HG03066 (cell line): ENCODE results near the gene ACOXL.

Source experiments
- ATAC-seq: cut with Tn5 transposase; IDR thresholded peaks from one replicate; pipeline ENCODE4 v1.9.1; 2021; ENCODE audit warnings: low read depth; ENCODE audit not compliant: unreplicated experiment

The ACOXL gene

GRCh38 chr2:110790907-110791306 lies 58.5 kb downstream of the ACOXL start:
- ATAC-seq: no peak

GRCh38 chr2:110791435-110791834 lies 59.1 kb downstream of the ACOXL start:
- no peak for ATAC-seq

- ATAC-seq: no peak
These were observed 60.7 kb downstream of the ACOXL start for GRCh38 chr2:110793034-110793433.

GRCh38 chr2:110794390-110794789 lies 62.0 kb downstream of the ACOXL start:
- no peak for ATAC-seq

- ATAC-seq: no peak
These were observed 62.6 kb downstream of the ACOXL start for GRCh38 chr2:110794951-110795350.

- no peak for ATAC-seq
These were observed 64.4 kb downstream of the ACOXL start for GRCh38 chr2:110796716-110797301.

- no peak for ATAC-seq
These were observed 67.0 kb downstream of the ACOXL start for GRCh38 chr2:110799376-110799775.

- ATAC-seq: no peak
These were observed 68.4 kb downstream of the ACOXL start for GRCh38 chr2:110800611-110801402.

GRCh38 chr2:110802208-110802932 lies 70.0 kb downstream of the ACOXL start:
- no peak for ATAC-seq

- no peak for ATAC-seq
These were observed 72.1 kb downstream of the ACOXL start for GRCh38 chr2:110804433-110804832.

- peak; percentile 77 for ATAC-seq
These were observed 72.5 kb downstream of the ACOXL start for GRCh38 chr2:110804915-110805314.

GRCh38 chr2:110805894-110806452 lies 73.6 kb downstream of the ACOXL start:
- no peak for ATAC-seq

- ATAC-seq: no peak
These were observed 75.1 kb downstream of the ACOXL start for GRCh38 chr2:110807522-110807921.

- no peak for ATAC-seq
These were observed 78.0 kb downstream of the ACOXL start for GRCh38 chr2:110810404-110810803.

- ATAC-seq: no peak
These were observed 80.6 kb downstream of the ACOXL start for GRCh38 chr2:110812726-110813645.

GRCh38 chr2:110813896-110814295 lies 81.5 kb downstream of the ACOXL start:
- no peak for ATAC-seq

- ATAC-seq: no peak
These were observed 83.6 kb downstream of the ACOXL start for GRCh38 chr2:110815938-110816337.

- no peak for ATAC-seq
These were observed 84.3 kb downstream of the ACOXL start for GRCh38 chr2:110816404-110817365.
